Measurements from ENCODE around the gene OPCML.

GRCh38 chr11:132817387-132817786, 714.9 kb downstream of the OPCML start:
- no peak for TF ChIP-seq CTCF (IDR thresholded peaks at IDR 0.05)
- no peak for TF ChIP-seq POLR2A (IDR thresholded peaks at IDR 0.05)
- TF ChIP-seq POLR2AphosphoS5 (IDR thresholded peaks at IDR 0.05), result no peak

Data from prostate gland (tissue), 2 donors.